ENCODE measurements around the gene DNAH14. TPM values are rescaled to one million over a fixed set of nuclear protein-coding genes. Genes with fewer than 3 reads are reported as not detected.

The DNAH14 gene
- total and polyA plus RNA-seq, 2 of the 8 experiments (the other 6 are each of a cell fraction or from before 2014, with no cell fraction given), result 8.4 to 40.7 TPM

GRCh38 chr1:225412803-225413351 is 483.4 kb downstream of the DNAH14 start (continued):
- no peak for TF ChIP-seq CHD7 (IDR thresholded peaks at IDR 0.05; ENCODE audit: insufficient replicate concordance, low read length)
- TF ChIP-seq MAFK (IDR thresholded peaks at IDR 0.05; ENCODE audit: low read depth, low read length), result no peak
- TF ChIP-seq SIRT6 (IDR thresholded peaks at IDR 0.05; ENCODE audit: low read length), result no peak
- no peak for TF ChIP-seq KDM5A (IDR thresholded peaks at IDR 0.05; ENCODE audit: low read length)
- TF ChIP-seq KDM1A (IDR thresholded peaks at IDR 0.05; ENCODE audit: borderline replicate concordance, low read length), result no peak
- no peak for TF ChIP-seq SP1 (IDR thresholded peaks at IDR 0.05; ENCODE audit: low read depth, low read length)
- TF ChIP-seq SRF (IDR thresholded peaks at IDR 0.05; ENCODE audit: low read depth, low read length), result no peak
- TF ChIP-seq TBP (IDR thresholded peaks at IDR 0.05; ENCODE audit: low read depth, low read length), result no peak
- no peak for TF ChIP-seq SAP30 (IDR thresholded peaks at IDR 0.05; ENCODE audit: insufficient read depth, insufficient replicate concordance, low read length)
- TF ChIP-seq CBX8 (IDR thresholded peaks at IDR 0.05; ENCODE audit: borderline replicate concordance, low read depth, low read length), result no peak
- no peak for TF ChIP-seq RAD21 (IDR thresholded peaks at IDR 0.05 in 1 of 2, conservative IDR thresholded peaks at IDR 0.05 in 1 of 2; ENCODE audit: low read depth in 2 of 2, low read length in 2 of 2)
- no peak for TF ChIP-seq GTF2F1 (IDR thresholded peaks at IDR 0.05; ENCODE audit: borderline replicate concordance, low read depth, low read length)

All from H1 (cell line).